ENCODE data around the gene PGBD5. TPM values are rescaled to one million over a fixed set of nuclear protein-coding genes. Genes with fewer than 3 reads are reported as not detected.

PGBD5 gene
- total RNA-seq, 2 experiments from 2014 or later, result not detected

- Histone ChIP-seq H3K9me2 (ENCODE audit: insufficient read depth, low read length) (no peaks in the 10 kb centered on the region), H3K4me3 (ENCODE audit: low read depth, low read length, poor library complexity, severe bottlenecking) (no peak overlapping the region), H4K20me1 (ENCODE audit: insufficient read depth, low read length) (no peaks in the 10 kb centered on the region), H3K79me2 (ENCODE audit: insufficient read depth, low read depth, low read length) (no peaks in the 10 kb centered on the region), H2AFZ (ENCODE audit: low read length) (no peak overlapping the region), H3K27ac (ENCODE audit: low read depth, low read length, poor library complexity, severe bottlenecking) (no peak overlapping the region), H3K9me3 (ENCODE audit: low read length) (no peaks in the 10 kb centered on the region), H3K36me3 (ENCODE audit: insufficient read depth, low read length) (no peaks in the 10 kb centered on the region), H3K4me1 (ENCODE audit: insufficient read depth, low read length, poor library complexity, severe bottlenecking) (no peaks in the 10 kb centered on the region), H3K4me2 (ENCODE audit: low read length) (no peak overlapping the region)
- intact Hi-C loops (cut with micrococcal nuclease; ENCODE audit: unreplicated experiment), result no loop called here
- no peak for TF ChIP-seq EZH2phosphoT487 (IDR thresholded peaks at IDR 0.05; ENCODE audit: borderline replicate concordance, low read depth, low read length)
- TF ChIP-seq CTCF (conservative IDR thresholded peaks at IDR 0.05; ENCODE audit: low read length), result no peak
- no TSS peak for BruUV-seq (replicated peaks)
- CTCF ChIA-PET (ENCODE audit: unreplicated experiment), result interaction anchor here (0.5 to 0.6 kb wide), 3 partner anchors 91 to 1331 kb away, joined by 3 to 19 read pairs (median 5); no protein-coding TSS in a partner anchor
- POLR2A ChIA-PET, result interaction anchor here (0.7 to 0.8 kb wide), 2 partner anchors 17 to 921 kb away, joined by 3 to 6 read pairs; no protein-coding TSS in a partner anchor
- DNase-seq (ENCODE audit: low spot score), result no peak
Observed at GRCh38 chr1:230394134-230394533, 32.0 kb downstream of the PGBD5 start.

GRCh38 chr1:230393722-230394121 lies 32.4 kb downstream of the PGBD5 start:
- Histone ChIP-seq H3K27ac (ENCODE audit: low read depth, low read length, poor library complexity, severe bottlenecking) (no peak overlapping the region), H3K4me2 (ENCODE audit: low read length) (no peak overlapping the region), H2AFZ (ENCODE audit: low read length) (no peak overlapping the region), H4K20me1 (ENCODE audit: insufficient read depth, low read length) (no peaks in the 10 kb centered on the region), H3K4me3 (ENCODE audit: low read depth, low read length, poor library complexity, severe bottlenecking) (no peak overlapping the region), H3K36me3 (ENCODE audit: insufficient read depth, low read length) (no peaks in the 10 kb centered on the region), H3K9me2 (ENCODE audit: insufficient read depth, low read length) (no peaks in the 10 kb centered on the region), H3K79me2 (ENCODE audit: insufficient read depth, low read depth, low read length) (no peaks in the 10 kb centered on the region), H3K4me1 (ENCODE audit: insufficient read depth, low read length, poor library complexity, severe bottlenecking) (no peaks in the 10 kb centered on the region), H3K9me3 (ENCODE audit: low read length) (no peaks in the 10 kb centered on the region)
- no peak for DNase-seq (ENCODE audit: low spot score)
- no TSS peak for BruUV-seq (replicated peaks)
- intact Hi-C loops (cut with micrococcal nuclease; ENCODE audit: unreplicated experiment), result no loop called here
- ChIA-PET POLR2A (no interaction called here), CTCF (ENCODE audit: unreplicated experiment) (no interaction called here)
- TF ChIP-seq EZH2phosphoT487 (IDR thresholded peaks at IDR 0.05; ENCODE audit: borderline replicate concordance, low read depth, low read length) (no peak), CTCF (conservative IDR thresholded peaks at IDR 0.05; ENCODE audit: low read length) (no peak)

GRCh38 chr1:230392920-230393521 lies 33.1 kb downstream of the PGBD5 start:
- ChIA-PET CTCF (ENCODE audit: unreplicated experiment) (no interaction called here), POLR2A (no interaction called here)
- Histone ChIP-seq H3K27ac (ENCODE audit: low read depth, low read length, poor library complexity, severe bottlenecking) (no peak overlapping the region), H3K4me2 (ENCODE audit: low read length) (no peak overlapping the region), H4K20me1 (ENCODE audit: insufficient read depth, low read length) (no peaks in the 10 kb centered on the region), H3K9me2 (ENCODE audit: insufficient read depth, low read length) (no peaks in the 10 kb centered on the region), H3K4me3 (ENCODE audit: low read depth, low read length, poor library complexity, severe bottlenecking) (no peak overlapping the region), H3K36me3 (ENCODE audit: insufficient read depth, low read length) (no peaks in the 10 kb centered on the region), H3K9me3 (ENCODE audit: low read length) (no peaks in the 10 kb centered on the region), H3K4me1 (ENCODE audit: insufficient read depth, low read length, poor library complexity, severe bottlenecking) (no peaks in the 10 kb centered on the region), H2AFZ (ENCODE audit: low read length) (no peak overlapping the region), H3K79me2 (ENCODE audit: insufficient read depth, low read depth, low read length) (no peaks in the 10 kb centered on the region)
- DNase-seq (ENCODE audit: low spot score), result no peak
- TF ChIP-seq EZH2phosphoT487 (IDR thresholded peaks at IDR 0.05; ENCODE audit: borderline replicate concordance, low read depth, low read length) (no peak), CTCF (conservative IDR thresholded peaks at IDR 0.05; ENCODE audit: low read length) (no peak)
- intact Hi-C loops (cut with micrococcal nuclease; ENCODE audit: unreplicated experiment), result no loop called here
- BruUV-seq (replicated peaks), result no TSS peak

Measured in OCI-LY7 (cell line).